ENCODE results near the gene C1orf21.

The C1orf21 gene

GRCh38 chr1:184471686-184472085 is 84.9 kb downstream of the C1orf21 start:
- Histone ChIP-seq H4K20me1 (ENCODE audit: insufficient read depth, low read length, poor library complexity, severe bottlenecking) (no peaks in the 10 kb centered on the region), H3K4me2 (ENCODE audit: low read depth, low read length, poor library complexity, severe bottlenecking) (no peak overlapping the region), H3F3A (ENCODE audit: low read depth) (no peaks in the 10 kb centered on the region), H3K9ac (ENCODE audit: low read depth, low read length, poor library complexity, severe bottlenecking) (no peak overlapping the region), H3K9me3 (ENCODE audit: insufficient read depth, low read depth, low read length) (no peaks in the 10 kb centered on the region), H3K4me1 (ENCODE audit: insufficient read depth, low read length, poor library complexity, severe bottlenecking) (no peaks in the 10 kb centered on the region), H3K27me3 (ENCODE audit: insufficient read depth, low read length, poor library complexity, severe bottlenecking) (no peaks in the 10 kb centered on the region), H3K9me2 (replicated peaks; ENCODE audit: low read depth, low read length) (no peaks in the 10 kb centered on the region), H2AFZ (ENCODE audit: low read length) (no peak overlapping the region), H3K79me2 (ENCODE audit: insufficient read depth, low read length) (no peaks in the 10 kb centered on the region), H3K36me3 (ENCODE audit: insufficient read depth, low read length) (no peaks in the 10 kb centered on the region), H3K4me3 (ENCODE audit: low read length, poor library complexity, severe bottlenecking) (no peak overlapping the region)
- TF ChIP-seq EZH2phosphoT487 (IDR thresholded peaks at IDR 0.05; ENCODE audit: borderline replicate concordance) = no peak
- no peak for TF ChIP-seq CTCF (conservative IDR thresholded peaks at IDR 0.05; ENCODE audit: low read length)

GRCh38 chr1:184472136-184472535 is 85.3 kb downstream of the C1orf21 start:
- no peak overlapping the region for H3K9ac ChIP-seq (ENCODE audit: low read depth, low read length, poor library complexity, severe bottlenecking)
- H3K9me3 ChIP-seq (ENCODE audit: insufficient read depth, low read depth, low read length) = no peaks in the 10 kb centered on the region
- no peaks in the 10 kb centered on the region for H3K79me2 ChIP-seq (ENCODE audit: insufficient read depth, low read length)
- no peaks in the 10 kb centered on the region for H3K4me1 ChIP-seq (ENCODE audit: insufficient read depth, low read length, poor library complexity, severe bottlenecking)
- H3F3A ChIP-seq (ENCODE audit: low read depth) = no peaks in the 10 kb centered on the region
- no peaks in the 10 kb centered on the region for H3K27me3 ChIP-seq (ENCODE audit: insufficient read depth, low read length, poor library complexity, severe bottlenecking)
- H3K4me3 ChIP-seq (ENCODE audit: low read length, poor library complexity, severe bottlenecking) = no peak overlapping the region
- no peaks in the 10 kb centered on the region for H3K9me2 ChIP-seq (replicated peaks; ENCODE audit: low read depth, low read length)
- TF ChIP-seq EZH2phosphoT487 (IDR thresholded peaks at IDR 0.05; ENCODE audit: borderline replicate concordance) (no peak), CTCF (conservative IDR thresholded peaks at IDR 0.05; ENCODE audit: low read length) (no peak)
- H3K36me3 ChIP-seq (ENCODE audit: insufficient read depth, low read length) = no peaks in the 10 kb centered on the region
- no peaks in the 10 kb centered on the region for H4K20me1 ChIP-seq (ENCODE audit: insufficient read depth, low read length, poor library complexity, severe bottlenecking)
- H2AFZ ChIP-seq (ENCODE audit: low read length) = no peak overlapping the region
- H3K4me2 ChIP-seq (ENCODE audit: low read depth, low read length, poor library complexity, severe bottlenecking) = no peak overlapping the region

- no peaks in the 10 kb centered on the region for H3K9me2 ChIP-seq (replicated peaks; ENCODE audit: low read depth, low read length)
- no peaks in the 10 kb centered on the region for H3K36me3 ChIP-seq (ENCODE audit: insufficient read depth, low read length)
Measured at GRCh38 chr1:184473176-184473966, 86.5 kb downstream of the C1orf21 start.

More at GRCh38 chr1:184473176-184473966, 86.5 kb downstream of the C1orf21 start:
- H3K27me3 ChIP-seq (ENCODE audit: insufficient read depth, low read length, poor library complexity, severe bottlenecking) = no peaks in the 10 kb centered on the region
- H4K20me1 ChIP-seq (ENCODE audit: insufficient read depth, low read length, poor library complexity, severe bottlenecking) = no peaks in the 10 kb centered on the region
- H3K4me3 ChIP-seq (ENCODE audit: low read length, poor library complexity, severe bottlenecking) = no peak overlapping the region
- H3F3A ChIP-seq (ENCODE audit: low read depth) = no peaks in the 10 kb centered on the region
- H3K9ac ChIP-seq (ENCODE audit: low read depth, low read length, poor library complexity, severe bottlenecking) = no peak overlapping the region
- no peak overlapping the region for H3K4me2 ChIP-seq (ENCODE audit: low read depth, low read length, poor library complexity, severe bottlenecking)
- no peak overlapping the region for H2AFZ ChIP-seq (ENCODE audit: low read length)
- no peaks in the 10 kb centered on the region for H3K4me1 ChIP-seq (ENCODE audit: insufficient read depth, low read length, poor library complexity, severe bottlenecking)
- no peaks in the 10 kb centered on the region for H3K79me2 ChIP-seq (ENCODE audit: insufficient read depth, low read length)
- no peaks in the 10 kb centered on the region for H3K9me3 ChIP-seq (ENCODE audit: insufficient read depth, low read depth, low read length)
- TF ChIP-seq EZH2phosphoT487 (IDR thresholded peaks at IDR 0.05; ENCODE audit: borderline replicate concordance) (no peak), CTCF (conservative IDR thresholded peaks at IDR 0.05; ENCODE audit: low read length) (no peak)
